K562 (cell line): ENCODE data around the gene SUFU. TPM values are rescaled to one million over a fixed set of nuclear protein-coding genes. Genes with fewer than 3 reads are reported as not detected.

Experiments
- ATAC-seq: fragments of 200-7000 bp; cut with Tn5 transposase; 3 replicates; pipeline ENCODE4 v1.9.1; 2020; ENCODE audit warnings: moderate library complexity
- BruUV-seq: library from RNA; stranded (reverse); fragments of 400-500 nt; replicated peaks from 2 replicates; lab custom pipeline; 2021; lab: Mats Ljungman, UMichigan
- CTCF ChIA-PET: fragments of 300-600 bp; formaldehyde crosslinking; extraction: SDS; loops from one replicate; lab custom pipeline; 2021; ENCODE audit warnings: low intra/inter-chr PET ratio; lab: Yijun Ruan, JAX
- POLR2A ChIA-PET: fragments of 300-600, 350-650 bp; sonication (Branson Sonifier 250); formaldehyde crosslinking; extraction: SDS; loops from one replicate; lab custom pipeline; 2021; ENCODE audit warnings: antibody characterized with exemption, inconsistent platforms; lab: Yijun Ruan, JAX
- DNase-seq, 4 experiments: peaks; one replicate each; pipeline versions ENCODE4 v3.0.0 to v3.0.0-alpha.2; 2011 to 2018; ENCODE audit warnings: low spot score in 3 of 4, mixed read lengths in 3 of 4; ENCODE audit errors: extremely low read depth in 1 of 4
- FAIRE-seq: peaks from 2 replicates; lab custom pipeline; 2011; peaks lifted over from hg19 to GRCh38; lab: Jason Lieb, UNC
- H2AFZ ChIP-seq: 2 replicates; pipeline ENCODE4 v1.6.0; 2011; ENCODE audit warnings: low read depth, low read length, control low read depth, inconsistent platforms
- H3K27ac ChIP-seq: fragments of 200-600 bp; 3 replicates; pipeline ENCODE4 v1.8.0; 2011; ENCODE audit warnings: low read depth, mild to moderate bottlenecking, control low read depth, inconsistent platforms, low read length, moderate library complexity, mixed read lengths; ENCODE audit errors: extremely low read depth
- H3K27me3 ChIP-seq, 2 experiments: fragments of 300-600 bp in 1 of 2; 2 replicates in 1 of 2; 3 replicates in 1 of 2; pipeline versions ENCODE4 v1.6.0 to v1.8.0; 2011; ENCODE audit warnings: inconsistent platforms in 2 of 2, low read length in 2 of 2, mild to moderate bottlenecking in 1 of 2, mixed read lengths in 1 of 2, moderate library complexity in 1 of 2; ENCODE audit not compliant: control insufficient read depth in 2 of 2, insufficient read depth in 2 of 2
- H3K36me3 ChIP-seq: fragments of 300-600 bp; 3 replicates; pipeline ENCODE4 v1.8.0; 2011; ENCODE audit warnings: mild to moderate bottlenecking, low read length, inconsistent platforms; ENCODE audit not compliant: control insufficient read depth, insufficient read depth
- H3K4me1 ChIP-seq, 2 experiments: fragments of 200-600 bp in 1 of 2; replicated peaks in 1 of 2; 2 replicates in 1 of 2; 3 replicates in 1 of 2; pipeline versions ENCODE4 v1.5.1 to v1.8.0; 2011; ENCODE audit warnings: inconsistent platforms in 2 of 2, low read length in 2 of 2, mild to moderate bottlenecking in 1 of 2, mixed read lengths in 1 of 2, moderate library complexity in 1 of 2; ENCODE audit not compliant: control insufficient read depth in 2 of 2, insufficient read depth in 2 of 2
- H3K4me2 ChIP-seq: 2 replicates; pipeline ENCODE4 v1.6.1; 2011; ENCODE audit warnings: low read length, control low read depth, inconsistent platforms, mixed read lengths; ENCODE audit not compliant: insufficient read depth
- H3K4me3 ChIP-seq: fragments of 200-600 bp; sonication (generic), shearing (Covaris generic); 2 replicates; pipeline ENCODE4 v1.5.1; 2016; ENCODE audit warnings: control low read depth, inconsistent platforms
- H3K79me2 ChIP-seq: fragments of 200-600 bp; 3 replicates; pipeline ENCODE4 v1.8.0; 2011; ENCODE audit warnings: low read length, inconsistent platforms; ENCODE audit not compliant: control insufficient read depth, insufficient read depth
- H3K9ac ChIP-seq, 2 experiments: 2 replicates each; pipeline versions ENCODE4 v1.6.0 to v1.6.1; 2011; ENCODE audit warnings: low read depth in 2 of 2, low read length in 2 of 2, control low read depth in 1 of 2, inconsistent platforms in 1 of 2, mild to moderate bottlenecking in 1 of 2, mixed read lengths in 1 of 2; ENCODE audit not compliant: insufficient read depth in 1 of 2
- H3K9me1 ChIP-seq: one replicate; pipeline ENCODE4 v1.6.0; 2011; ENCODE audit warnings: inconsistent platforms, mild to moderate bottlenecking, low read length, moderate library complexity; ENCODE audit not compliant: control insufficient read depth, insufficient read depth
- H3K9me3 ChIP-seq: replicated peaks from 2 replicates; pipeline ENCODE4 v1.5.1; 2011; ENCODE audit warnings: low read depth, low read length, inconsistent platforms; ENCODE audit not compliant: control insufficient read depth, insufficient read depth
- H4K20me1 ChIP-seq: replicated peaks from 2 replicates; pipeline ENCODE4 v1.6.1; 2011; ENCODE audit warnings: low read length, inconsistent platforms, mixed read lengths; ENCODE audit not compliant: control insufficient read depth, insufficient read depth
- CBFA2T3 ChIP-seq: fragments of 450-650 bp; IDR thresholded peaks from 2 replicates; pipeline ENCODE4 v1.6.1; 2017
- CTBP1 ChIP-seq: fragments of 450-650 bp; IDR thresholded peaks from 2 replicates; pipeline ENCODE4 v1.6.1; 2016; ENCODE audit warnings: borderline replicate concordance
- ELF1 ChIP-seq: fragments of 200-800 bp; sonication (Bioruptor generic); IDR thresholded peaks from 2 replicates; pipeline ENCODE4 v1.6.1; 2016; ENCODE audit warnings: missing genetic modification characterization, missing compliant biosample characterization
- FUS ChIP-seq: fragments of 200-400 bp; formaldehyde crosslinking; optimal IDR thresholded peaks from 2 replicates; pipeline ENCODE3; 2017; ENCODE audit warnings: low read depth, low read length
- KLF6 ChIP-seq: fragments of 250-450 bp; sonication (Bioruptor Pico); IDR thresholded peaks from 2 replicates; pipeline ENCODE4 v1.4.0; 2020; ENCODE audit warnings: mild to moderate bottlenecking, moderate library complexity, borderline replicate concordance
- MIER1 ChIP-seq: fragments of 450-650 bp; IDR thresholded peaks from 2 replicates; pipeline ENCODE4 v1.6.1; 2016; ENCODE audit warnings: antibody characterized with exemption, mild to moderate bottlenecking, low read depth
- NFE2L1 ChIP-seq: fragments of 450-650 bp; IDR thresholded peaks from 2 replicates; pipeline ENCODE4 v1.6.1; 2016; ENCODE audit warnings: missing genetic modification characterization, low read depth, mild to moderate bottlenecking, missing compliant biosample characterization, moderate library complexity, borderline replicate concordance
- NR2F6 ChIP-seq: fragments of 450-650 bp; formaldehyde crosslinking; IDR thresholded peaks from 2 replicates; pipeline ENCODE4 v1.4.0; 2020; ENCODE audit warnings: mild to moderate bottlenecking
- SPI1 ChIP-seq: IDR thresholded peaks from 2 replicates; pipeline ENCODE4 v1.6.1; 2011; ENCODE audit warnings: low read depth, low read length, control low read depth, borderline replicate concordance
- TEAD1 ChIP-seq, 2 experiments: fragments of 450-650 bp in 1 of 2; sonication (generic) in 1 of 2; formaldehyde crosslinking; IDR thresholded peaks; 2 replicates each; pipeline versions ENCODE4 v1.4.0 to v1.8.0; 2020 to 2022; ENCODE audit warnings: mild to moderate bottlenecking in 2 of 2, missing genetic modification reagents in 1 of 2
- TFAM ChIP-seq: fragments of 250-450 bp; sonication (Bioruptor Pico); conservative IDR thresholded peaks from 2 replicates; pipeline ENCODE4 v1.5.0; 2021; ENCODE audit warnings: mild to moderate bottlenecking, moderate library complexity
- ZNF507 ChIP-seq: conservative IDR thresholded peaks from 2 replicates; pipeline ENCODE4 v1.6.1; 2017; ENCODE audit warnings: missing genetic modification characterization, missing compliant biosample characterization
- WGBS: fragments of 100-300 bp; shearing (Covaris generic); methylation state at CpG from one replicate; pipeline ENCODE4 v1.1.6; 2016; ENCODE audit warnings: low coverage, mixed read lengths; ENCODE audit not compliant: insufficient coverage; ENCODE audit errors: missing lambda C conversion rate; 5-methylcytosine and 5-hydroxymethylcytosine counted together
- in situ Hi-C: fragments of 300-500 bp; cut with MboI; formaldehyde crosslinking; loops from 4 replicates; pipeline ENCODE4 v1.15.0; 2018; ENCODE audit warnings: inconsistent platforms, mixed read lengths
- intact Hi-C: fragments of 100-400 bp; cut with micrococcal nuclease; formaldehyde crosslinking; loops from 2 replicates; pipeline ENCODE4 v1.14.2; 2022
- polyA plus RNA-seq, 8 experiments: library from polyadenylated mRNA; depleted of rRNA in 4 of 8; stranded (reverse) in 5 of 8; unstranded in 3 of 8; fragments of >200 nt; fragmentation: Nextera tagmentation in 2 of 8; fragmentation: Illumina TruSeq in 1 of 8; extraction: Ambion mirVana in 2 of 8; extraction: Trizol in 1 of 8; gene quantifications; 2 replicates each; pipeline versions ENCODE4 v1.2.1 to v1.2.3, GENCODE V29; 2011 to 2014; ENCODE audit warnings: inconsistent platforms in 1 of 8, missing spikeins in 1 of 8
- total RNA-seq, 7 experiments: library from RNA; depleted of rRNA in 6 of 7; stranded (reverse); fragments of >200 nt in 6 of 7; fragmentation: Illumina TruSeq in 2 of 7; extraction: Trizol in 2 of 7; gene quantifications; 2 replicates each; pipeline versions ENCODE4 v1.2.1 to v1.2.3, GENCODE V29; 2011 to 2021; ENCODE audit warnings: low replicate concordance in 1 of 7
- TF ChIP-seq, protein P1 (sequence below): sonication (generic); formaldehyde crosslinking; IDR thresholded peaks from 2 replicates; pipeline ENCODE4 v1.8.1; 2022; ENCODE audit warnings: missing genetic modification reagents
- TF ChIP-seq, protein P2 (sequence below): fragments of 250-450 bp; sonication (Bioruptor Pico); IDR thresholded peaks from 2 replicates; pipeline ENCODE4 v1.4.0; 2020; ENCODE audit warnings: mild to moderate bottlenecking, moderate library complexity
- TF ChIP-seq, protein P3 (sequence below): sonication (generic); formaldehyde crosslinking; IDR thresholded peaks from 2 replicates; pipeline ENCODE4 v1.8.1; 2023; ENCODE audit warnings: mild to moderate bottlenecking, missing genetic modification reagents, moderate library complexity

SUFU gene
- total and polyA plus RNA-seq, 9 of the 15 experiments (the other 6 are each of a cell fraction or from before 2014, with no cell fraction given), result 0.59 to 6.3 (median 0.82) TPM

DNA sequence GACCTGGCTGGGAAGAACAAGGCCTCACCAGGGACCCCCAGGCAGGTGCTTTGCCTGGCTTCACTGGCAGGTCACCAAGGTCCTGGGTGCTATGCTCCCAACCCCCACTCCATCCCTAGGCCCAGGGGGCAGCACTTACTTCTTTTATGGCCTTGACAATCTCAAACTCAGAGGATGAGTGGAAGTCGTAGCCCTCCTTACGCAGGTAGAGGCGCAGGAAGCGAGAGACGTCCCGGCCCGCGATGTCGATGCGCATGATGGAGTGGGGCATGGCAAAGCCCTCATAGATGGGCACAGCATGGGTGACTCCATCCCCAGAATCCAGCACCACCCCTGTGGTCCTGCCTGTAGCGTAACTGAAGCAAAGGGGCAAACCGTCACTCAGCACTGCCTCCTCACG, 19.8 kb upstream of the SUFU start:
- H3K36me3 ChIP-seq, result peaks cover 91% of the 10 kb centered on the region; the same call in 2 of the 3 replicates
- POLR2A ChIA-PET, result interaction anchor here (2.2 kb wide), 1 partner anchor 17 kb away, joined by 6 read pairs; no protein-coding TSS in a partner anchor

More for the DNA sequence above, 19.8 kb upstream of the SUFU start:
- Histone ChIP-seq H3K9ac (no peak overlapping the region), H4K20me1 (no peaks in the 10 kb centered on the region), H3K27ac (no peak overlapping the region), H3K4me1 (peaks cover 3 to 6% of the 10 kb centered on the region in 2 experiments; a peak in 4 of 5 replicates), H3K4me3 (no peak overlapping the region), H3K4me2 (no peak overlapping the region), H3K27me3 (no peaks in the 10 kb centered on the region), H3K79me2 (no peaks in the 10 kb centered on the region), H3K9me1 (no peaks in the 10 kb centered on the region), H2AFZ (no peak overlapping the region), H3K9me3 (no peaks in the 10 kb centered on the region)
- CTCF ChIA-PET, result no interaction called here
- in situ Hi-C loops, result no loop called here
- no peak for ATAC-seq
- WGBS, result 100% methylated on average over 3 of the region's 13 CpGs
- intact Hi-C loops, result no loop called here
- no peak for TF ChIP-seq TEAD1 (CRISPR knock-in tag; IDR thresholded peaks at IDR 0.05)
- TF ChIP-seq CTBP1, result no peak
- no peak for TF ChIP-seq NFE2L1 (tag)
- TF ChIP-seq, protein P1, sequence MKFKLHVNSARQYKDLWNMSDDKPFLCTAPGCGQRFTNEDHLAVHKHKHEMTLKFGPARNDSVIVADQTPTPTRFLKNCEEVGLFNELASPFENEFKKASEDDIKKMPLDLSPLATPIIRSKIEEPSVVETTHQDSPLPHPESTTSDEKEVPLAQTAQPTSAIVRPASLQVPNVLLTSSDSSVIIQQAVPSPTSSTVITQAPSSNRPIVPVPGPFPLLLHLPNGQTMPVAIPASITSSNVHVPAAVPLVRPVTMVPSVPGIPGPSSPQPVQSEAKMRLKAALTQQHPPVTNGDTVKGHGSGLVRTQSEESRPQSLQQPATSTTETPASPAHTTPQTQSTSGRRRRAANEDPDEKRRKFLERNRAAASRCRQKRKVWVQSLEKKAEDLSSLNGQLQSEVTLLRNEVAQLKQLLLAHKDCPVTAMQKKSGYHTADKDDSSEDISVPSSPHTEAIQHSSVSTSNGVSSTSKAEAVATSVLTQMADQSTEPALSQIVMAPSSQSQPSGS (CRISPR knock-in tag), result no peak
- TF ChIP-seq NR2F6 (CRISPR knock-in tag), result no peak
- no peak for TF ChIP-seq KLF6 (CRISPR knock-in tag)
- TF ChIP-seq, protein P2, sequence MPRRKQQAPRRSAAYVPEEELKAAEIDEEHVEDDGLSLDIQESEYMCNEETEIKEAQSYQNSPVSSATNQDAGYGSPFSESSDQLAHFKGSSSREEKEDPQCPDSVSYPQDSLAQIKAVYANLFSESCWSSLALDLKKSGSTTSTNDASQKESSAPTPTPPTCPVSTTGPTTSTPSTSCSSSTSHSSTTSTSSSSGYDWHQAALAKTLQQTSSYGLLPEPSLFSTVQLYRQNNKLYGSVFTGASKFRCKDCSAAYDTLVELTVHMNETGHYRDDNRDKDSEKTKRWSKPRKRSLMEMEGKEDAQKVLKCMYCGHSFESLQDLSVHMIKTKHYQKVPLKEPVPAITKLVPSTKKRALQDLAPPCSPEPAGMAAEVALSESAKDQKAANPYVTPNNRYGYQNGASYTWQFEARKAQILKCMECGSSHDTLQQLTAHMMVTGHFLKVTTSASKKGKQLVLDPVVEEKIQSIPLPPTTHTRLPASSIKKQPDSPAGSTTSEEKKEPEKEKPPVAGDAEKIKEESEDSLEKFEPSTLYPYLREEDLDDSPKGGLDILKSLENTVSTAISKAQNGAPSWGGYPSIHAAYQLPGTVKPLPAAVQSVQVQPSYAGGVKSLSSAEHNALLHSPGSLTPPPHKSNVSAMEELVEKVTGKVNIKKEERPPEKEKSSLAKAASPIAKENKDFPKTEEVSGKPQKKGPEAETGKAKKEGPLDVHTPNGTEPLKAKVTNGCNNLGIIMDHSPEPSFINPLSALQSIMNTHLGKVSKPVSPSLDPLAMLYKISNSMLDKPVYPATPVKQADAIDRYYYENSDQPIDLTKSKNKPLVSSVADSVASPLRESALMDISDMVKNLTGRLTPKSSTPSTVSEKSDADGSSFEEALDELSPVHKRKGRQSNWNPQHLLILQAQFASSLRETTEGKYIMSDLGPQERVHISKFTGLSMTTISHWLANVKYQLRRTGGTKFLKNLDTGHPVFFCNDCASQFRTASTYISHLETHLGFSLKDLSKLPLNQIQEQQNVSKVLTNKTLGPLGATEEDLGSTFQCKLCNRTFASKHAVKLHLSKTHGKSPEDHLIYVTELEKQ (CRISPR knock-in tag), result no peak
- TF ChIP-seq ELF1, result no peak
- TF ChIP-seq MIER1, result no peak
- no peak for TF ChIP-seq ZNF507 (tag)
- no peak for TF ChIP-seq FUS
- TF ChIP-seq TFAM (CRISPR knock-in tag), result no peak
- no peak for TF ChIP-seq CBFA2T3
- TF ChIP-seq, protein P3, sequence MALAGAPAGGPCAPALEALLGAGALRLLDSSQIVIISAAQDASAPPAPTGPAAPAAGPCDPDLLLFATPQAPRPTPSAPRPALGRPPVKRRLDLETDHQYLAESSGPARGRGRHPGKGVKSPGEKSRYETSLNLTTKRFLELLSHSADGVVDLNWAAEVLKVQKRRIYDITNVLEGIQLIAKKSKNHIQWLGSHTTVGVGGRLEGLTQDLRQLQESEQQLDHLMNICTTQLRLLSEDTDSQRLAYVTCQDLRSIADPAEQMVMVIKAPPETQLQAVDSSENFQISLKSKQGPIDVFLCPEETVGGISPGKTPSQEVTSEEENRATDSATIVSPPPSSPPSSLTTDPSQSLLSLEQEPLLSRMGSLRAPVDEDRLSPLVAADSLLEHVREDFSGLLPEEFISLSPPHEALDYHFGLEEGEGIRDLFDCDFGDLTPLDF (CRISPR knock-in tag), result no peak
- TF ChIP-seq SPI1, result no peak
- no peak for DNase-seq
- no TSS peak for BruUV-seq
- no peak for FAIRE-seq
